Measurements from ENCODE around the gene KRTAP10-10.

Gene KRTAP10-10

GRCh38 chr21:44650973-44651675, 14.0 kb downstream of the KRTAP10-10 start:
- no peak overlapping the region for H3K27ac ChIP-seq (ENCODE audit: poor library complexity, severe bottlenecking)
- H3K9me3 ChIP-seq (ENCODE audit: severe bottlenecking): no peaks in the 10 kb centered on the region
- peaks cover 6% of the 10 kb centered on the region for H3K27me3 ChIP-seq (ENCODE audit: insufficient read depth, poor library complexity, severe bottlenecking)
- ATAC-seq (ENCODE audit: low read depth) (no peak), DNase-seq (ENCODE audit: low spot score) (no peak)
- no peak for TF ChIP-seq CTCF (IDR thresholded peaks at IDR 0.05; ENCODE audit: poor library complexity, severe bottlenecking)
- no peak overlapping the region for H3K4me3 ChIP-seq (ENCODE audit: severe bottlenecking)
- H3K36me3 ChIP-seq (ENCODE audit: low read depth): no peaks in the 10 kb centered on the region
- no peaks in the 10 kb centered on the region for H3K4me1 ChIP-seq (ENCODE audit: insufficient read depth, poor library complexity, severe bottlenecking)

- no peaks in the 10 kb centered on the region for H3K4me1 ChIP-seq (ENCODE audit: insufficient read depth, poor library complexity, severe bottlenecking)
- peaks cover 6% of the 10 kb centered on the region for H3K27me3 ChIP-seq (ENCODE audit: insufficient read depth, poor library complexity, severe bottlenecking)
- H3K4me3 ChIP-seq (ENCODE audit: severe bottlenecking): no peak overlapping the region
- no peak for TF ChIP-seq CTCF (IDR thresholded peaks at IDR 0.05; ENCODE audit: poor library complexity, severe bottlenecking)
- H3K36me3 ChIP-seq (ENCODE audit: low read depth): no peaks in the 10 kb centered on the region
- H3K27ac ChIP-seq (ENCODE audit: poor library complexity, severe bottlenecking): no peak overlapping the region
- H3K9me3 ChIP-seq (ENCODE audit: severe bottlenecking): no peaks in the 10 kb centered on the region
- no peak for ATAC-seq (ENCODE audit: low read depth)
- DNase-seq (ENCODE audit: low spot score): no peak
These were observed 16.0 kb downstream of the KRTAP10-10 start for GRCh38 chr21:44653123-44653522.

- Histone ChIP-seq H3K36me3 (ENCODE audit: low read depth) (no peaks in the 10 kb centered on the region), H3K27me3 (ENCODE audit: insufficient read depth, poor library complexity, severe bottlenecking) (peaks cover 6% of the 10 kb centered on the region), H3K4me3 (ENCODE audit: severe bottlenecking) (no peak overlapping the region), H3K9me3 (ENCODE audit: severe bottlenecking) (no peaks in the 10 kb centered on the region), H3K4me1 (ENCODE audit: insufficient read depth, poor library complexity, severe bottlenecking) (no peaks in the 10 kb centered on the region), H3K27ac (ENCODE audit: poor library complexity, severe bottlenecking) (no peak overlapping the region)
- DNase-seq (ENCODE audit: low spot score) (no peak), ATAC-seq (ENCODE audit: low read depth) (no peak)
- TF ChIP-seq CTCF (IDR thresholded peaks at IDR 0.05; ENCODE audit: poor library complexity, severe bottlenecking): no peak
These were observed 16.8 kb downstream of the KRTAP10-10 start for GRCh38 chr21:44653656-44654575.

- ATAC-seq (ENCODE audit: low read depth): no peak
- Histone ChIP-seq H3K36me3 (ENCODE audit: low read depth) (no peaks in the 10 kb centered on the region), H3K4me3 (ENCODE audit: severe bottlenecking) (no peak within 1 kb of the TSS), H3K27ac (ENCODE audit: poor library complexity, severe bottlenecking) (no peak within 1 kb of the TSS), H3K27me3 (ENCODE audit: insufficient read depth, poor library complexity, severe bottlenecking) (peaks cover 8% of the 10 kb centered on the region), H3K4me1 (ENCODE audit: insufficient read depth, poor library complexity, severe bottlenecking) (no peaks in the 10 kb centered on the region), H3K9me3 (ENCODE audit: severe bottlenecking) (no peaks in the 10 kb centered on the region)
- TF ChIP-seq CTCF (IDR thresholded peaks at IDR 0.05; ENCODE audit: poor library complexity, severe bottlenecking): no peak
- no peak for DNase-seq (ENCODE audit: low spot score)
These were observed 17.5 kb downstream of the KRTAP10-10 start, which contains the start of gene KRTAP12-4 for GRCh38 chr21:44654576-44655175. KRTAP12-4 (minus strand) TSS chr21:44654659; CDS start chr21:44654614, 45 bp downstream.

Data from RWPE2 (cell line).